ENCODE data around the gene TYMP. TPM values are rescaled to one million over a fixed set of nuclear protein-coding genes. Genes with fewer than 3 reads are reported as not detected.
"Not testable (repeated sequence)": the region's sequence is repeated elsewhere in the genome, so short reads cannot be mapped to it uniquely, and the experiment has no call there.

TYMP gene
- total RNA-seq, 4 donors from 2014 or later, result 18.5 to 55.1 (median 39.3) TPM

- WGBS, 2 donors (ENCODE audit: low coverage in 1 of 2), result no CpG with 5 or more reads among the region's 10 CpGs
- Histone ChIP-seq H3K36me3 (no peaks in the 10 kb centered on the region), H3K9me3 (no peaks in the 10 kb centered on the region), H3K4me3 (no peak within 1 kb of the TSS), H3K27me3 (peaks cover 75% of the 10 kb centered on the region), H3K27ac (peak within 1 kb of the TSS in 1 of 4 donors; percentile 42), H3K4me1 (peaks cover 0 to 33% (median 17%) of the 10 kb centered on the region in 3 donors)
- no peak for TF ChIP-seq POLR2A (IDR thresholded peaks at IDR 0.05)
- TF ChIP-seq CTCF (IDR thresholded peaks at IDR 0.05), result no peak
- TF ChIP-seq EP300 (IDR thresholded peaks at IDR 0.05), result no peak
- TF ChIP-seq POLR2AphosphoS5 (IDR thresholded peaks at IDR 0.05), result no peak
- ATAC-seq, result no peak
Measured at GRCh38 chr22:50545522-50546325, 15.9 kb upstream of the TYMP start, which contains the start of gene KLHDC7B. KLHDC7B (plus strand) TSS chr22:50545899; CDS start chr22:50546244, 345 bp downstream.

- Histone ChIP-seq H3K27me3 (peaks cover 68% of the 10 kb centered on the region), H3K4me3 (no peak overlapping the region), H3K9me3 (no peaks in the 10 kb centered on the region), H3K36me3 (no peaks in the 10 kb centered on the region), H3K4me1 (peaks cover 0 to 33% (median 17%) of the 10 kb centered on the region in 3 donors), H3K27ac (peak overlapping the region in 1 of 4 donors; percentile 42)
- no peak for ATAC-seq
- whole genome bisulfite sequencing, 2 donors (ENCODE audit: low coverage in 1 of 2), result 46 to 100% methylated on average over 1 to 2 of the region's 5 CpGs
- TF ChIP-seq CTCF (IDR thresholded peaks at IDR 0.05), result no peak
- no peak for TF ChIP-seq POLR2AphosphoS5 (IDR thresholded peaks at IDR 0.05)
- TF ChIP-seq POLR2A (IDR thresholded peaks at IDR 0.05), result no peak
- no peak for TF ChIP-seq EP300 (IDR thresholded peaks at IDR 0.05)
Measured at GRCh38 chr22:50544746-50545253, 15.0 kb upstream of the TYMP start.

- WGBS, 2 donors (ENCODE audit: low coverage in 1 of 2), result 20% methylated on average over 1 of the region's 52 CpGs; no CpG with 5 or more reads in 1 of the 2 donors
- peak overlapping the region in 1 of 2 donors; percentile 37 for H3K4me3 ChIP-seq
- H3K9me3 ChIP-seq, result no peaks in the 10 kb centered on the region
- no peaks in the 10 kb centered on the region for H3K36me3 ChIP-seq
- H3K27ac ChIP-seq, result peak overlapping the region in 1 of 4 donors; percentile 42
- H3K27me3 ChIP-seq, result peaks cover 68% of the 10 kb centered on the region
- H3K4me1 ChIP-seq, result peaks cover 0 to 34% (median 17%) of the 10 kb centered on the region in 3 donors
- peak; percentile 40 for ATAC-seq
- TF ChIP-seq POLR2A (IDR thresholded peaks at IDR 0.05) (no peak), CTCF (IDR thresholded peaks at IDR 0.05) (peak in 3 of 4 experiments; percentile 31 to 66 (median 56)), POLR2AphosphoS5 (IDR thresholded peaks at IDR 0.05) (no peak)
Measured at GRCh38 chr22:50544078-50544745, 14.4 kb upstream of the TYMP start.

GRCh38 chr22:50542416-50542927 is 12.7 kb upstream of the TYMP start:
- no peak for ATAC-seq
- H3K4me3 ChIP-seq, result no peak overlapping the region
- no peaks in the 10 kb centered on the region for H3K9me3 ChIP-seq
- TF ChIP-seq POLR2AphosphoS5 (IDR thresholded peaks at IDR 0.05), result no peak
- no peak for TF ChIP-seq POLR2A (IDR thresholded peaks at IDR 0.05)
- no peak for TF ChIP-seq CTCF (IDR thresholded peaks at IDR 0.05)
- TF ChIP-seq EP300 (IDR thresholded peaks at IDR 0.05), result no peak
- no peak overlapping the region for H3K27ac ChIP-seq
- 88 to 98% methylated on average over 14 to 19 of the region's 19 CpGs for WGBS, 2 donors (ENCODE audit: low coverage in 1 of 2)
- no peaks in the 10 kb centered on the region for H3K36me3 ChIP-seq
- peaks cover 66% of the 10 kb centered on the region for H3K27me3 ChIP-seq
- H3K4me1 ChIP-seq, result peaks cover 0 to 29% (median 9%) of the 10 kb centered on the region in 3 donors

GRCh38 chr22:50541667-50542026 is 11.8 kb upstream of the TYMP start:
- not testable (repeated sequence) for ATAC-seq, H3K9me3 ChIP-seq, H3K4me3 ChIP-seq, H3K36me3 ChIP-seq
- peaks cover 0 to 21% (median 9%) of the 10 kb centered on the region in 3 donors for H3K4me1 ChIP-seq
- H3K27ac ChIP-seq, result peak overlapping the region in 1 of 4 donors; percentile 42
- 48 to 70% methylated on average over 2 to 5 of the region's 5 CpGs for WGBS, 2 donors (ENCODE audit: low coverage in 1 of 2)
- peaks cover 66% of the 10 kb centered on the region for H3K27me3 ChIP-seq
